GM21390 (cell line): Measurements from ENCODE around the gene MICAL2.

Experiments
- ATAC-seq: cut with Tn5 transposase; IDR thresholded peaks from one replicate; pipeline ENCODE4 v1.9.1; 2021; ENCODE audit not compliant: unreplicated experiment

MICAL2 gene, protein sequence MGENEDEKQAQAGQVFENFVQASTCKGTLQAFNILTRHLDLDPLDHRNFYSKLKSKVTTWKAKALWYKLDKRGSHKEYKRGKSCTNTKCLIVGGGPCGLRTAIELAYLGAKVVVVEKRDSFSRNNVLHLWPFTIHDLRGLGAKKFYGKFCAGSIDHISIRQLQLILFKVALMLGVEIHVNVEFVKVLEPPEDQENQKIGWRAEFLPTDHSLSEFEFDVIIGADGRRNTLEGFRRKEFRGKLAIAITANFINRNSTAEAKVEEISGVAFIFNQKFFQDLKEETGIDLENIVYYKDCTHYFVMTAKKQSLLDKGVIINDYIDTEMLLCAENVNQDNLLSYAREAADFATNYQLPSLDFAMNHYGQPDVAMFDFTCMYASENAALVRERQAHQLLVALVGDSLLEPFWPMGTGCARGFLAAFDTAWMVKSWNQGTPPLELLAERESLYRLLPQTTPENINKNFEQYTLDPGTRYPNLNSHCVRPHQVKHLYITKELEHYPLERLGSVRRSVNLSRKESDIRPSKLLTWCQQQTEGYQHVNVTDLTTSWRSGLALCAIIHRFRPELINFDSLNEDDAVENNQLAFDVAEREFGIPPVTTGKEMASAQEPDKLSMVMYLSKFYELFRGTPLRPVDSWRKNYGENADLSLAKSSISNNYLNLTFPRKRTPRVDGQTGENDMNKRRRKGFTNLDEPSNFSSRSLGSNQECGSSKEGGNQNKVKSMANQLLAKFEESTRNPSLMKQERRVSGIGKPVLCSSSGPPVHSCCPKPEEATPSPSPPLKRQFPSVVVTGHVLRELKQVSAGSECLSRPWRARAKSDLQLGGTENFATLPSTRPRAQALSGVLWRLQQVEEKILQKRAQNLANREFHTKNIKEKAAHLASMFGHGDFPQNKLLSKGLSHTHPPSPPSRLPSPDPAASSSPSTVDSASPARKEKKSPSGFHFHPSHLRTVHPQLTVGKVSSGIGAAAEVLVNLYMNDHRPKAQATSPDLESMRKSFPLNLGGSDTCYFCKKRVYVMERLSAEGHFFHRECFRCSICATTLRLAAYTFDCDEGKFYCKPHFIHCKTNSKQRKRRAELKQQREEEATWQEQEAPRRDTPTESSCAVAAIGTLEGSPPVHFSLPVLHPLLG

DNA sequence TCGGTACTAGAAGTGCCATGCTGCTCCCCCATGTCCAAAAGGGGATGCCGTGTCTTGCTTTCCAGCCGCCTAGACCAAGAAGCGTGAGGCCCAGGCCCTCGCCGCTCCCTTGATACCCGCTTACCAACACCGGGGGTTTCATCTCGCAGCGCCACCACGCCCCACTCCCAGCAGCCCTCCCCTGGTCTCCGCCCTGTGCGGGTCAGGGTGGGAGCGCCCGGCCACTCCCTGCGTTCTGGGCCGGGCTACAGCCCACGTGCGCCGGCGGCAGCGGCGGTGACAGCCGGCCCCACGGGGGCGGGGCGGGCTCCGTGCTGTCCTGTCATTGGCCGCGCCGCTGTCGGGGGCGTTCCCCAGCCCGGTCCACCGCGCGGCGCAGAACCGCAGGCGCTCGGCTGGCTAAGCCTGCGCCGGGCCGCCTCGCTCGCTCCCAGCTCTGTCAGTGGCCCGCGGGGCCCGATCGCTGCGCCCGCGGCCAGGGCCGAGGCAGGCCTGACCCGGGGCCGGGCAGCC lies at the start of gene MICAL2:
TSS of gene MICAL2 (plus strand) at position 390 of the 513 bp plus-strand sequence. CDS start 51,566 bp downstream, outside the sequence.
- peak; percentile 99 for ATAC-seq

DNA sequence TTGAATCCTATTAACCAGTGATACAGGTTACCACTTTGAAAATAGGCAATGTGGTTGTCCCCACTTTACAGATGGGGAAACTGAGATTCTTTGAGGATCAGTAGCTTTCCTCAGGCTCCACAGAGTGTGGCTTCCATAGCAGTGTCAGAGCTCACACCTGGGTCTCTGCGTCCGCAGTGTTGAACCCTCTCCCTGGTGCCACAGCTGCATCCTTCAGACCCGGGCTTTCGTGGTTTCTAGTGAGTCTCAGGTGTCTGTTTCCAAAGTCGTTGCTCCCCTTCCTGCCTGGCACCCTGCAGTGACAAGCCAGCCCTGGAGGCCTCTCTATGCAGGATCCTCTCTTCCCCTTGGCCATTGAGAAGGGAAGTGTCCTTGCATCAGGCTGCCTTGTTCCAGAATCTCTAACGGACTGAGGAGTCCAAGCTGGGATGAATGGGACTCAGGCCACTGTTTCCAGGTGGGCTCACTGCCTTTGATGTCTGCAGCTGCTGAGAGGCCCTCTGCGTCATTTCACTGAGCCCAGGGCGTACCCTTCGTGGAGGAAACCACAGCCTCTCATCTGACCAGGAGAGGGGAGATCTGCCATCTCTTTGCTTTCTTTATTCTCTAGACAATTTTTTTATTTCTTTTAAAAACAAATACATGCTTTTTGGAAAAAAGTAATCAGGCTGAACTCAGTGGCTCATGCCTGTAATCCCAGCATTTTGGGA lies 48.4 kb upstream of the MICAL2 start:
- no peak for ATAC-seq

DNA sequence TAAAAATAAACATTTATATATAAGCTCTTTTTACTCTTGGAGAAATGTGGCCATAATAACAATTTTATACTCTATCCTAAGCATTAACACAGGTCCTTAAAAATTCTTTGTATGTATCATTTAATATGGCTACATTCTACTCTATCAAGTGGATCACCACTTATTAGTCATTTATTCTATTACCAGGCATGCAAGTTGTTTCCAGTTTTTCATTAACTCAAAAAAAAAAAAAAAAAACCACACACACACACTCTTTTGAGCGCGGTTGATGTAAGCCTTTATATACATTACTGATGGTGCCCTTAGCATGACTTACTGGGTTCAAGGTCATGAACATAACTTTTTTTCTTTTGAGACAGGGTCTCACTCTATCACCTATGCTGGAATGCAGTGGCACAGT lies 47.1 kb upstream of the MICAL2 start:
- no peak for ATAC-seq

DNA sequence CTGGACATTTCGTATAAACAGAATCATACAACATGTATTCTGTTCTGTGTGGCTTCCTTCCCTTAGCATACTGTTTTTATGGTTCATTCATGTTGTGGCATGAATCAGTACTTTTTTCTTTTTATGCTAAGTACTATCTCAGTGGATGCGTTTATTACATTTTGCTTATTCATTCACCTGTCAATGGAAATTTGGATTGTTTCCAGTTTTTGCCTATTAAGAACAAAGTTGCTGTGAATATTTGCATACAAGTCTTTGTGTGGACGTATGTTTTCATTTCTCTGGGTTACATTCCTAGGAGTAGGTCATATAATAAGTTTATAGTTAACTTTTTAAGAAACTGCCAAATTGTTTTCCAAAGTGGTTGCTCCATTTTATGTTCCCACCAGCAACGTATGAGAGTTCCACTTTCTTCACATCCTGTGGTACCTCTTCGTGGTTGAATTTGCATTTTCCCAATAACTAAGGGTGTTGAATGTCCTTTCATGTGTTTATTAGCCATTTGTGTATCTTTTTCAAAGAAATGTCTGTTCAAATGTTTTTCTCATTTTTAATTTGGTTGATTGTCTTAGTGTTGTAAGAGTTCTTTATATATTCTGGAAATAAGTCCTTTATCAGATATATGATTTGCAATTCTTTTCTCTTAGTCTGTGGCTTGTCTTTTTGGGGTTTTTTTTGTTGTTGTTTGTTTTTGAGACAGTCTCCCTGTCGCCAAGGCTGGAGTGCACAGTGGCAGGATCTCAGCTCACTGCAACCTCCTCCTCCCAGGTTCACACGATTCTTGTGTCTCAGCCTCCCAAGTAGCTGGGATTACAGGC lies 46.0 kb upstream of the MICAL2 start:
- no peak for ATAC-seq

DNA sequence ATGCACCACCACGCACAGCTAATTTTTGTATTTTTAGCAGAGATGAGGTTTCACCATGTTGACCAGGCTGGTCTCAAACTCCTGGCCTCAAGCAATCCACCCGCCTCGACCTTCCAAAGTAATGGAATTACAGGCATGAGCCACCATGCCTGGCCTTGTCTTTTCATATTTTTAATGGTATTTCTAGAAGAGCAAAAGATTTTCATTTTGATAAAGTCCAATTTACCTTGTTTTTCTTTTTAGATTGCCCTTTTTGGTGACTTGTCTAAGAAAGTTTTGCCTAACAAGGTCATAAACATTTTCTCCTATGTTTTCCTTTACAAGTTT lies 45.5 kb upstream of the MICAL2 start:
- no peak for ATAC-seq

DNA sequence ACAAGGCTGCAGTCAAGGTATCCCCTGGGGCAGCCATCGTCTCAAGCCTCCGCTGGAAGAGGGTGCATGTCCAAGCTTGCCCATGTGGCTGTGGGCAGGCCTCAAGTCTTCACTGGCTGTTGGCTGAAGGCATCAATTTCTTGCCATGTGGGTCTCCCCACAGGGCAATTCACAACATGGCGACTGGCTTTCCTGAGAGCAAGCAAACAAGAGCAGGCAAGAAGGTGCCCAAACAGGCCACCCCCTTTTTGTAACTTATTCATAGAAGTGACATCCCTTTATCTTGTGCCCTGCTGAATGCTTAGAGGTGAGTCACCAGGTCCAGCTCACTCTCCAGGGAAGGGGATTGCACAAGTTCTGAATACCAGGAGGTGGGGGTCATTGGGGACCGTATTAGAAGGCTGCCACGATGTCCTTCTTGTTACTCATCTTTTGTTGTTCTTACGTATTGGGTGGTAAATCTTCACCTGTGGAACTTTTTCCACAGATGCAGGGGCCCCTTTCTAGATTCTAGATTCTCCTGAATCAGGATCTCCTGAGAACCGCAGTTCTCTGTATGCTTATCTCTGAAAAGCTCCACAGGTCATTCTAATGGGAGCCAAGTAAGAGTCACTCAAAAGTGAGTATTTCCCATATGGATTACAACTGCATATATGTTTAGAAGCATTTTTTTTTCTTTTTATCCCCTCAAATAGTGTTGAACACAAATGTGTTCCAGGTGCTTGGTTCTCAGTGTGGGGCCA lies 44.2 kb upstream of the MICAL2 start:
- ATAC-seq = no peak

DNA sequence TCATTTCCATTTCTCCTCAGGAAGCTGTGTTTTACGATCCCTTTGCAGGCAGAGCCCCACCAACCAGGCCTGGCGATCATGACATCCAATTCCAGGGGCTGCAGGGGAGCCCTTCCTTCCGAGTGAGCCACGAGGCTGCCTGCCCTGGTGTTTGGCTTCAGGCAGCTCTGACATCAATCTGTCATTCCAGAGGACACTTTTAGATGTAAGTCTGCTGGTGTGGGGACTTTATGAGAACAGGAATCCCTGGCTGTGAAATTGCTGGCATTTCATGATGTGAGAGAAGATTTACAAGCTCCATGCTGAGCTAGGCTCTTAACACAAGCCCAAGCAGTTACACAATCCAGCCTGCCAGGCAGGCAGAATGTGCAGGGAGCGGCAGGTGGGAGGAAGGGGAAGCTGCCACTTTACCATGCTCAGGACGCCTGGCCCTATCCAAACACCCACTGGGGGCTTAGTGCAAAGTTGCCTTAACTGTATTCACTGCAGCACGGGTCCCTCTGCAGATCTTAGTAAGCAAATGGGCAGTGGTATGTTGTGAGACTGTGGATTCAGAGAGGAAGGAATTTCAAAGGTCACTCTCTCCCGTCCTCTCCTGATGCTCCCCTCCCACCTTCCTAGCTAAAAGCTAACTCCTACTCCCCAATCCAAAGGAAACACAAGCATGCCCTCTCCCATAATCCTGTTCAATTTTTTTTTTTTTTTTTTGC lies 43.4 kb upstream of the MICAL2 start:
- ATAC-seq = no peak

DNA sequence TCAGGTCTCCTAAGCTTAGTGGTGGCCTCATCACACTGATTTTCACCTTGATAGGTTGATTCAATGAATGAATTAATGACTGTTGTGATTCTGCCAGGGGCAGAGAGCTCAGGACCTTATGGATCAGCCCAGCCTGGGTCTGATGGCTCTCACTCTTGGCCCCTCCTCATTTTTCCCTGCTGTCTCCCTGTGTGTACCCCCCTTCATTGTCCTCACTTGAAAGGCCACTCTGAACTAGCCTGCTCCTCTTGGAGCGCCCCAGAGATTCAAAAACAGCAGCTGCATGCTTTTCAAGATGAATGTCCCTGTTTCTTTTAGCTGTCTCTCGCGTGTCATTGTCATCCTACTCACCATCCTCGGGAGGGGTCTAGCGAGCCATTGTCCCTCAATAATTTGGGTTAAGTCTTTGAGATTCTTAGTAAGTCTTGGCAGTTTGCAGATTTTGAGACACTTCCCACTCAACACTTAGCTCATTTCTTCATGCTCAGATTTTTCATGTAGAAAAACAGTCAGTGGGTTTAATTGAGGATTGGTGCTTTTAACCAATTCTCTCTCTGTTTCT lies 42.5 kb upstream of the MICAL2 start:
- ATAC-seq = no peak

DNA sequence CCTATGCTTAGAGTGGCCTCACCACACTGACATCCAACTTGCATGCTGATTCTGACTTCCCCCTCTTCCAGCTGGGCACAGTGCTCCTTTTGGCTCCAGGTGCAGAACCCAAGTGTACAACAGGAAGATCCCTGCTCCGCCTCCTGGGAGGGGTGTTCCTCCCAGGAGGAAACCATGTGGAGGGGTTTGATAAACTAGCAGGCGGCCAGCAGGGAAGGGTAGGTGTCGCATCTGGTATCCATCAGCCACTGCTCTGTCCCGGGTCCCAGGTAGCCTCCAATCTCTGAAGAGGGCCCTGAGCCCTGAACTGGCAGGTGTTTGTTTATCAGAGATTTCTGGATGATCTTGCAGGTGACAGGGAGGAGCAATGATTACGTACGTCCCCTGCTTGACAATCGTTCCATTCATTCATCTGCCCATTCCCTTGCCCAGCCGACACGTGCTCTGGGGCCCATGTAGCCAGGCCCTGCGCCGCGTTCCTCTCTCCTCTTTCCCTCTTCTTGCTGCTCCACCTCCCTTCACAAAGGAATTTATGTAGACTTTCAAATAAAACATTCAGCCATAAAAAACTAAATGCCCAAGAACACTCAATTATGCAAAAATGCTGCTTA lies 41.2 kb upstream of the MICAL2 start:
- ATAC-seq = no peak

DNA sequence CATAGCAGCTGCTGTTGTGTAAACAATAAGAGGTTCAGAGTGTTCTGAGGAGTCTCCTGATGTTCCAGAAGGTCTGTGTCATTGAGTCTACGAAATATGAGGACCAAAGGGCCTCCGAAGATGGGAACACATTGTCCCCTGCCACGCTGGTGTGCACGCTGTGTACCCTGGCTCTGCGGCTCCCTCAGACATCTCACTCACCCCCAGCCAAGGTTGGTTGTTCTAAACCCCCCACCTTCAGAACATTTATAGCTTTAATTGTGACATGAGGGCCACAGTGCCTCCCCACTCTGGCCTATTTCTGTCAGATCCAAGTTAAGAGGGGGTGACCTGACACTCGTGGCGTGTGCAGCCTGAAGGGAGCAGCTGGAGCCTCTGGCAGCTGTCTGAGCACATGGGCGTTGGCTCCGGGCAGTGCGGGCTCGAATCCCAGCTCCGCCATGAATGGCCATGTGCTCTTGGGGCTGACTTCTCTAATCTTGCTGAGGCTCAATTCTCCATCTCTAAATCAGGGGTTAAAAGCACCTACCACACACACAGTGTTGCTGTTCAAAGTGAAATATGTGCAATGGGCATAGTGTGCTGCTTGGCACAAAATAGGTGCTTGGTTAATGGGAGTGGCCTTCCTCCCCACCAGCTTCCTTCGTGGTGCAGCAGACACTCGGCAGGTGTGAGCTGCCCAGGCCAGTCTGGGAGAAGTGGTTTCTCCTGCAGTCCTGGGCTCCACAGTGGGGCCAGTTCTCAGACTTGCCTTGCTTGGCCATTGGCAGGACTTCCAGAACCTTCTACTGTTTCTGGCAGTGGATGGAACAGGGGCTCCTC lies 39.7 kb upstream of the MICAL2 start:
- no peak for ATAC-seq

DNA sequence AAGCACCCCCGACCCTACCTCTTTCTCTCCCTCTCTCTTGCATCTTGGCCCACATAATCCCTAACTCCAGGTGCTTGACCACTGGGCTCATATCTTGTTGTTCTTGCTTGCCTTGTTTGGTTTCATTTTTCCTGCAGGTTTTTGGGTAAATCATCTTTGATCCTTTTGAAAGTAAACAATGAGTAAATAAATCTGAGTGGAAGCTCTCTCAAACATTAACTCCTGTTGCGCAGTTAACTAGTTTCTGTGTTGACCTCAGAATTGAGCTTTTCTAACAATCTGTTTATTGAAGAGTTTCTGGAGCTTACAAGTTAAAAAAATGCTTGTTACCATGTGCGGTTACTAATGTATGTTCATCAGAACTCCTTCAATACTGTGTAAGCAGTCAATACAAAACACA lies 38.8 kb upstream of the MICAL2 start:
- no peak for ATAC-seq

DNA sequence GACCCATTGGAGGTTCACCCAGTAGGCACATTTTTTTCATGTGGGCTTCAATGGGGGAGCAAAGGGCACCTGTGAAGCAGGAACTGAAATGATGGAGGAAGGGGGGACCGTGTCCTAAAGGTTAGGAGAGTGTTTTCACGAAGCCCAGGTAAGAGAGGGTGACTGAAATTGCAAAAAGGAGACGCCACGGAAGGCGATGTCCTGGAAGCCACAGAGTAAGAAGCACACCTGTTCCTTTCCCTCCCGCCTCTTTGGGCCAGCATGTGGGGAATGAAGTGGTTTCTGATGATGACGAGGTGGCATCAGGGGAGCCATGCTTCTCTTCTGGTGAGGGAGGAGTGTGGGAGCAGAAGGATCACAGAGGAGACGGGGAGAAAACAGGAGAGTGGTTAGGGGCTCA lies 37.0 kb upstream of the MICAL2 start:
- no peak for ATAC-seq

DNA sequence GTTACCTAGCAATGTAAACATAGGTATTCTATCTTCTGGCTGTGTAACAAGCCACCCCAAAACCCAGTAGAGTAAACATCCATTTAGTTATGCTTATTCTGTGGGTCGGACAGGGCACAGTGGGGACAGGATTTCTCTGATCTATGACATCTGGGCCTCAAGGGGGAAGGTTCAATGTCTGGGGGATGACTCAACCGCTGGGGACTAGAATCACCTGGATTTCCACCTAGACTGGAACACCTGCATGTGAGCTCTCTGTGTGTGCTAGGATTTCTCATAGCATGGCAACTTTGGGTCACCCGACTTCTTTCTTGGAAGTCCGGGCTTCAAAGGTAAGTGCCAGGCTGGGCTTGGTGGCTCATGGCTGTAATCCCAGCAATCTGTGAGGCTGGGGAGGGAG lies 36.5 kb upstream of the MICAL2 start:
- no peak for ATAC-seq

DNA sequence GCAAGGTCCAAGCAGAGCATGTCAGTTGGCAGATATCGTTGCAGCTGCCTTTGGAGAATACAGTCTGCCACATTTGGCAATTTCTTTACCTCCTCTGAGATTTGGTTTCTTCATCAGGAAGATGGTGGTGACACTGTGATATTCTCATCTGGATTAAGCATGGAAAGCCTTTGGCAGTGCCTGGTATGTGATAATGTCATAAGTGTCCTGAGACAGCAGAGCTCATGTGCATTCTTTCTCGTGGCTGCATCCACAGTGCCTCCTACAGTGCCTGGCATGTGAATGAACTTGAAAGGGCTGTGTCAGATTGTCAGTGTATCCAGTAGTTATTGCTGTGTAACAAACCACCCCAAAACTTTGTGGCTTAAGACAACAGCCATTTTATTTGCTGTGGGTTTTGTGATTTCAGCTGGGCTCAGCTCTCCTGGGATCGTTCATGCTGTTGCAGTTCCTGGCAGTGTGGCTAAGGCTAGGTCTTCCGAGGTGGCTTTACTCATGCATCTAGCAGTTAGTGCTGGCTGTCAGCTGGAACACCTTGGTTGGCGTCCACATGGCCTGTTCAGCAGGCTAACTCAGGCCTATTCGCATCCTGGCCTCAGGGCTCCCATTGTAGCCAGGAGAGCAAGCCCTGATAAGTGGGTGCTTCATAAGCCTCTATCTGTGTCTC lies 35.7 kb upstream of the MICAL2 start:
- ATAC-seq = no peak

DNA sequence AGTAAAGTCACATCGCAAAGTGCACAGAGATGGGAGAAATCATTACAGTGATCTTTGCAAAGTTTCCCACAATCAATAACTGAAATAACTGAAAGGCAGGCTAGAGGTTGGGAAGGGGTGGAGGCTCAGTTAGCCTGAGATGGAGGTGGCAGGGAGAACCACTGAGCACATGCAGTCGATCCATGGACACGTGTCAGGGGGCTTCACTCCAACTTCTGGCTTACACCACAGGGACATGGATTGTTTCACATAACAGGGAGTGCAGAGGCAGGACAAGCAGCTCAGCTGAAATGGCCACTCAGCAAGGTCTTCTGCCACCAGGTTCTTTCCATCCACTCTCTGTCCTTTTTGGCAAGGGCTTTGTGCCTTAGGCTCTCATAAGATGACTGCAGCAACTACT lies 35.1 kb upstream of the MICAL2 start:
- ATAC-seq = no peak
